GM12874 (cell line): ENCODE measurements around the gene CTDSP1.

ENCODE experiments used
- TF ChIP-seq, protein P1 (sequence below): IDR thresholded peaks from 2 replicates; pipeline ENCODE4 v1.5.1; 2011; ENCODE audit warnings: low read depth, mild to moderate bottlenecking, control low read depth, low read length, moderate library complexity; ENCODE audit not compliant: insufficient read depth

The CTDSP1 gene

DNA sequence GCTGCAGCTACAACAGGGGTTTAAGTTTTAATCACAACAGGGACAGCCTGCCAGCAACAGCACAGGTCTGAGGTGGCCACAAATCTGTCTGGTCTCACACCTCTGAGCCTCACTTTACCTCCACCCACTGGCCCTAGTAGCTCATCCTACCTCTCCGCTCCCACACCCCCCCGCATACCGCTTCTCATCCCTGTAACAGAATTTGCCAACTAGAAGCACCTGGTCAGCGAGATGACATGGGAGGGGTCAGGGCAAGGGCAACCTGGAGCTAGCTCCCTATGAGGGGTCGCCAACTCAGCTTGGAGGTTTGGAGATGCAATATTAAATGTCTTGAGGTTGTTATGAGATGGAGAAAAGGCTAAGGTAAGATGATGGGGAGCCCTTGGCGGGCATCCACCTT, 35.5 kb upstream of the CTDSP1 start:
- TF ChIP-seq, protein P1, sequence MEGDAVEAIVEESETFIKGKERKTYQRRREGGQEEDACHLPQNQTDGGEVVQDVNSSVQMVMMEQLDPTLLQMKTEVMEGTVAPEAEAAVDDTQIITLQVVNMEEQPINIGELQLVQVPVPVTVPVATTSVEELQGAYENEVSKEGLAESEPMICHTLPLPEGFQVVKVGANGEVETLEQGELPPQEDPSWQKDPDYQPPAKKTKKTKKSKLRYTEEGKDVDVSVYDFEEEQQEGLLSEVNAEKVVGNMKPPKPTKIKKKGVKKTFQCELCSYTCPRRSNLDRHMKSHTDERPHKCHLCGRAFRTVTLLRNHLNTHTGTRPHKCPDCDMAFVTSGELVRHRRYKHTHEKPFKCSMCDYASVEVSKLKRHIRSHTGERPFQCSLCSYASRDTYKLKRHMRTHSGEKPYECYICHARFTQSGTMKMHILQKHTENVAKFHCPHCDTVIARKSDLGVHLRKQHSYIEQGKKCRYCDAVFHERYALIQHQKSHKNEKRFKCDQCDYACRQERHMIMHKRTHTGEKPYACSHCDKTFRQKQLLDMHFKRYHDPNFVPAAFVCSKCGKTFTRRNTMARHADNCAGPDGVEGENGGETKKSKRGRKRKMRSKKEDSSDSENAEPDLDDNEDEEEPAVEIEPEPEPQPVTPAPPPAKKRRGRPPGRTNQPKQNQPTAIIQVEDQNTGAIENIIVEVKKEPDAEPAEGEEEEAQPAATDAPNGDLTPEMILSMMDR = no peak

DNA sequence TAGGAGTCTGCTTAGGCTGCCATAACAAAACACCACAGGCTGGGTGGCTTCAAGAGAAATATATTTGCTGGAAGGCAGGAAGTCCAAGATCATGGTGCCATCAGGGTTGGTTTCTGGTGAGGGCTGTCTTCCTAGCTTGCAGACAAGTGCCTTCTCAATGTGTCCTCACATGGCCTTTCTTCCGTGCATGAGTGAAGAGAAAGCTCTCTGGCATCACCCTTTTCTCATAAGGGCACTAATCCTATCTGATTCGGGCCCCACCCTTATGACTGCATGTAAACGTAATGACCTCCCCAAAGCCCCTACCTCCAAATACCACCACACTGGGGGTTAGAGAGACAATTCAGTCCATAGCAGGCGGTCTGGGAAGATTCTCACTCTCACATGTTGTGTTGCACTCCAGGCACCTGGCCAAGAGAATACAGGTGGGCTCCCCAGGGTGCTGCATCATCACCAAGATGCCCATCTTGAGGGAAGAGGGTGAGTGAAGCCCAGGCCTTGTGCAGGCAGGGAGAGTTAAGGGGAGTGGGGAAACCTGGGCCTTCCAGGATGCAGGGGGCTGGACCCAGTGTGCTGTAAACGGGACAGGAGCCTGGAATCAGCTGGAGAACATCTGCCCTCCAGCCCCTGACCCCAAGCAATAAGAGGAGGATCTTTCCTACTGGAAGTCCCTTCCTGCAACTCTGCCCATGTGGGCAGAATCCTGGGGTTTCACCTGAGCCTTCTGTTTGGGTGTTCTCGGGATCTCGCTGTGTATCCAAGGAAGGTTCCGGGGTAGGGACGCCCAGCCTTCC, 32.9 kb upstream of the CTDSP1 start:
- TF ChIP-seq, protein P1 = no peak

DNA sequence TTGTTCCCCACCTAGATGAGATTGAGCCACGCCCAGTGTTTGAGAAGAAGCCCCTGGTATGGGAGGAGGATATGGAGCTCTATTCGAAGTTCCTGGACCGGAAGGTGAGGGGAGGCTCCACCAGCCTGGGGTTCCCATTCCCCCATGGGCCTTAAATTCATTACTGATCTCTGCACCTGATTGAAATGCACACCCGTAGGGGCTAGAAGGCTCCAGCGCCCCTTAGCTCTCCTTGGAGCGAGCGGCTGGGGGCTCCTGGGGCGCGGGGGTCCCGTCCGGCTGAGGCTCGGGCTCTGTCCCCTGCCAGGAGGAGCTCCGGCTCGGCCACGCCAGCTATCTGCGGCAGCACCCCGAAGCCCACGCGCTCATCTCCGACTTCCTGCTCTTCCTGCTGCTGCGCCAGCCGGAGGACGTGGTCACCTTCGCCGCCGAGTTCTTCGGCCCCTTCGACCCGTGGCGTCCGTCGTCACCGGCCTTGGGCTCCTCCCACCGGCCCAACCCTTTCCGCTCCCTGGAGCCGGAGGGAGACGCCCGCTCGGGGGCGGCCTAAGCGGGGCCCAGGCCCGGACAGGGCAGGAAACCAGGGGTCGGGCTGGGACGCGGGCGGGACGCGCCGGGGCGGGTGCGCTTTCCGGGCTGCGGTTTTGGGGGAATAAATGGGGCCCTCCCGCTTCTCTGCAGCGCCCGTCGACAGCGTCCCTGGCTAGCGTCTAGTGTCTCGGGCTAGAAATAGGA, 32.1 kb upstream of the CTDSP1 start:
- TF ChIP-seq, protein P1 = no peak

DNA sequence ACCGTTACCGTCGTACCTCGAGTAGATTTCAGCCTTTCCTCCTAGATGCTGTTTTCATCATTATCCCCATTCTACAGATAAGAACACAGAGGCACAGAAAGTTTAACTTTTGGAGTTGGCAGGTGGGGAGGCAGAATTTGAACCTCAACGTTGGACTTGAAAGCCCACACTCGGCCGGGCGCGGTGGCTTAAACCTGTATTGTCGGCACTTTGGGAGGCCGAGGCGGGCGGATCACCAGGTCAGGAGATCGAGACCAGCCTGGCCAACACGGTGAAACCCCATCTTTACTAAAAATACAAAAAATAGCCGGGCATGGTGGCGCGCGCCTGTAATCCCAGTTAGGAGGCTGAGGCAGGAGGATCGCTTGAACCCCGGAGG, 31.5 kb upstream of the CTDSP1 start:
- TF ChIP-seq, protein P1 = no peak

DNA sequence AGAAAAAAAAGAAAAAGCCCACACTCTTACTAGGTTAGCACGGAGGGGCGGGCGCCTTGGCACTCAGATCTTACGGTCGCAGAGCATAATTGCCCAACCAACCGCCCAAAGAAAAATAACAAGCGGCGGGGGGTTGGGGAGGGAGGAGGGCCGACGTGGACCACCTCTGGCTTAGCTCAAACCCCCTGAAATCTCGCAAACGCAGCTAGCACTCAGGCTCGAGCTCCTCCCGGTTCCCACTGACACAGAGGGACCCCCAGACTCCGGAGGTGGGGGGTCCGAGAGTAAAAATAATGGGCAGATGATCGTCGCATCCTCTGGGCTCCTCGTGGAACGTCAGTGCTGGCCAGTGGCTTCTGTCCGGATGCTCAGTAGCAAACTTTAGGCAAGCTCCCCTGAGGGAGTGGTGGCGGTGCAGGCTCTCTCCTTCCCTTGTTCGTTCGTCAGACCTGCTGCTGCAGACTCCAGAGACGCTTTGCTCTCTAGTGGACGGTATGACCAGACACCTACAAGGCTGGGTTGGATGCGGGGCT, 31.0 kb upstream of the CTDSP1 start:
- TF ChIP-seq, protein P1 = no peak

DNA sequence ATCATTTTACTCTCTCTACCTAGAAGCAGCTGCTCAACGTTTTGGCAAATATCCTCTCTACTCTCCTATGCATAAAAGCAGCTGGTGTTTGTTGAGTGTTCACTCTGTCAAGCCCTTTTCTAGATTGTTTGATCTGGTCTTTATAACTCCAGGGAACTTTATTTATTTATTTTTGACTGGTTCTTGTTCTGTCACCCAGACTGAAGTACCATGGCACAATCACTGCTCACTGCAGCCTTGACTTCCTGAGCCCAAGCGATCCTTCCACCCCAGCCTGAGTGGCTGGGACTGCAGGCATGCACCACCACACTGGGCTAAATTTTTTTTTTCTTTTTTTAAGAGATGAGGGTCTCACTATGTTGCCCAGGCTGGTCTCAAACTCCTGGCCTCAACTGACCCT, 30.3 kb upstream of the CTDSP1 start:
- TF ChIP-seq, protein P1 = no peak

DNA sequence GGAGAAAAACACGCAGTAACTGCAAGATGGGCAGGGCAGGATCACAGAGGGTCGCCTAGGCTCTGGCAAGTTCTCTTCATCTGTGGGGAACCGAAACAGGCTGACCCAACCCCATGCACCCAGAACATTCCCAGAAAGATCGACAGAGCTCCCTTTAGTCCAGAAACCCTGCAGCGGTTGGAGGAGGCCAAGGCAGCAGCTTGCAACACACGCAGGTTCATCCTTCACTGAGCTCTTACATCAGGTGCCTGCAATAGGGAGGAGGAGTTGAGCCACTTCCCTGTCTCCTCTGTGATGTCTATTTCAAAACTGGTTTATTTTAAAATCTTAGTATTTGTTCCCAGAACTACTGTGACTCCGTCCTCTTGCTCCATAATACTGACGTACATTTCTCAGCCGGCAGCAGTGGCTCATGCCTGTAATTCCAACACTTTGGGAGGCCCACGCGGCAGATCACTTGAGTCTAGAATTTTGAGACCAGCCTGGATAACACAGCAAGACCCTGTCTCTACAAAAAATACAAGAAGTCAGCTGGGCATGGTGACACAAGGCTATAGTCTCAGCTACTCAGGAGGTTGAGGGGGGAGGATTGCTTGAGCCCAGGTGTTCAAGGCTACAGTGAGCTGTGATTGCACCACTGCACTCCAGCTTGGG, 29.1 kb upstream of the CTDSP1 start:
- TF ChIP-seq, protein P1 = no peak
